ENCODE data around the gene ITPRID1. TPM values are rescaled to one million over a fixed set of nuclear protein-coding genes. Genes with fewer than 3 reads are reported as not detected.

ITPRID1 gene
- total and polyA plus RNA-seq, 12 donors, result not detected

GRCh38 chr7:31475368-31475767 is 38.5 kb upstream of the ITPRID1 start:
- ATAC-seq, result no peak
- TF ChIP-seq, protein P1, sequence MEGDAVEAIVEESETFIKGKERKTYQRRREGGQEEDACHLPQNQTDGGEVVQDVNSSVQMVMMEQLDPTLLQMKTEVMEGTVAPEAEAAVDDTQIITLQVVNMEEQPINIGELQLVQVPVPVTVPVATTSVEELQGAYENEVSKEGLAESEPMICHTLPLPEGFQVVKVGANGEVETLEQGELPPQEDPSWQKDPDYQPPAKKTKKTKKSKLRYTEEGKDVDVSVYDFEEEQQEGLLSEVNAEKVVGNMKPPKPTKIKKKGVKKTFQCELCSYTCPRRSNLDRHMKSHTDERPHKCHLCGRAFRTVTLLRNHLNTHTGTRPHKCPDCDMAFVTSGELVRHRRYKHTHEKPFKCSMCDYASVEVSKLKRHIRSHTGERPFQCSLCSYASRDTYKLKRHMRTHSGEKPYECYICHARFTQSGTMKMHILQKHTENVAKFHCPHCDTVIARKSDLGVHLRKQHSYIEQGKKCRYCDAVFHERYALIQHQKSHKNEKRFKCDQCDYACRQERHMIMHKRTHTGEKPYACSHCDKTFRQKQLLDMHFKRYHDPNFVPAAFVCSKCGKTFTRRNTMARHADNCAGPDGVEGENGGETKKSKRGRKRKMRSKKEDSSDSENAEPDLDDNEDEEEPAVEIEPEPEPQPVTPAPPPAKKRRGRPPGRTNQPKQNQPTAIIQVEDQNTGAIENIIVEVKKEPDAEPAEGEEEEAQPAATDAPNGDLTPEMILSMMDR (IDR thresholded peaks at IDR 0.05), result no peak
- no peaks in the 10 kb centered on the region for H3K36me3 ChIP-seq
- no peaks in the 10 kb centered on the region for H3K4me1 ChIP-seq
- WGBS, 2 donors, result 80 to 84% methylated on average over 1 of the region's 1 CpG
- no peak for DNase-seq
- no peak overlapping the region for H3K4me3 ChIP-seq
- peaks cover 0 to 24% (median 4%) of the 10 kb centered on the region in 7 donors for H3K27me3 ChIP-seq
- no peak overlapping the region for H3K27ac ChIP-seq
- H3K9me3 ChIP-seq, result no peaks in the 10 kb centered on the region
- intact Hi-C loops (cut with DNase I), result loop anchor here in 1 of 10 donors (10.0 kb wide), 1 partner anchor 281 kb away; no protein-coding TSS in a partner anchor

DNA sequence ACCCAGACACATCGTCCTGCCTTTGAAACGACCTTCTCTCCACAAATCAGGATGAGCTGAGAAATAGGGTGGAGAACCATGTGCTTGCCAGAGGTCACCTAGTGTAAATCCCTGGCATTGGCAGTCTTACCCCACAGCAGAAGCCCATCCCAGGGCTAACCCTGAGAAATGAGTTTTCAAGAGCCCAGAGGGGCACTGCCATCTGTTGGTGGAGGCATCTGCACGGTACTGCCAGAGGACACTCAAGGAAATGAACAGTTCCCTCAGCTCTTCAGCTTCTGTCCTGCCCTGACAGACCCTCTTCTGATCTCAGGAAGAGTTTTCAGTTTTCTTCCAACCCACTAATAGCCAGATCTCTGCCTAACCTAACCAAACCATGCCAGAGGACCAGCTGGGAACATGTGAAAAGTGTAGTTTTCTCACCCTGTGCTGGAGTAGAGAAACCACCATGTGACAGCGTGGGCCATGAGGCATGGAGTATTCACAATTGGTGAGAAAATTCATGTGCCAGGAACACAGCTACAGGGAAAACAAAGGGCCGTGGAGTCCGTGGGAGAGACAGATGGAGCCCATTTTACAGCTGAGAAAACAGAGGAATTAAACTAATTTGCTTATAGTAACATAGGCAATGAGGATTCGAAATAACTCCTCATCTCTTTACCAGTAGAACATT is 37.7 kb upstream of the ITPRID1 start:
- H3K9me3 ChIP-seq, result no peaks in the 10 kb centered on the region
- no peak overlapping the region for H3K27ac ChIP-seq
- DNase-seq (no peak), ATAC-seq (no peak)
- WGBS, 2 donors, result 74 to 81% methylated on average over 7 of the region's 7 CpGs
- TF ChIP-seq, protein P1 (IDR thresholded peaks at IDR 0.05), result no peak
- H3K27me3 ChIP-seq, result peaks cover 0 to 27% (median 4%) of the 10 kb centered on the region in 7 donors
- no peaks in the 10 kb centered on the region for H3K4me1 ChIP-seq
- intact Hi-C loops (cut with DNase I), result loop anchor here in 1 of 10 donors (10.0 kb wide), 1 partner anchor 281 kb away; no protein-coding TSS in a partner anchor
- H3K36me3 ChIP-seq, result no peaks in the 10 kb centered on the region
- H3K4me3 ChIP-seq, result no peak overlapping the region

DNA sequence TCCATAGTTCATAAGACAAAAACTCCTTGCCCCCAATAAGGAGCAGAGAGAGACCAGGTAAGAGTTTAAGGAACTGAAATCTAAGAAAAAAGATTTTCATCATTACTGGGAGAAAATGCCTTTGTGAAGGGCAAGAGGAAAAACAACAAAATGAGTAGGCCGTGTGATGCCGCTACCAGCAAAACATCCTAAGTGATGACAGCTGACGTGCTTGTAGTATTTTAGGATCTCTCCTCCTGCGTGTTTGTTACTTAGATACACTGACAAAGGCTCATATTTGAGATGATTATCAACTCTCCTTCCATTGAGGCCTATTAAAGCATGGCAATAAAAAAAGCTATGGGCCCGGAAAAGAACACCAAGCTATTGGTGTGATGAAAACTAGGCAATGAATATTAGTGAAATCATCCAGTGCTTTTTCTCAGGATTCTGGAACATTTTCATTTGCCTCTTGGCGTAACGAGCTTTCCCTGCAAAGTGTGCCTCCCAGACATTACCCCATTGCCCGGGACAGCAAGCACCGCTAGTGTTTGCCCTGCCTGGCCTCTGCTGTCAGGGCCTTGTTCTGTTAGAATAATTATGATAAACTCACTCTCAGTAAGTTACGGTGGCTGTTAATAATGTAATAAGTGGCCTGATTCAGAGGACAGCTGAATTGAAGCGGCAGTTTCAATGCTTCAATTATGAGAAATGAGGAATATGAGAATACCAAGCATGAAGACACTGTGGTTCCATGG is 36.8 kb upstream of the ITPRID1 start:
- no peaks in the 10 kb centered on the region for H3K36me3 ChIP-seq
- no peaks in the 10 kb centered on the region for H3K4me1 ChIP-seq
- WGBS, 2 donors, result 79 to 84% methylated on average over 11 of the region's 11 CpGs
- H3K27me3 ChIP-seq, result peaks cover 0 to 29% (median 4%) of the 10 kb centered on the region in 7 donors
- no peaks in the 10 kb centered on the region for H3K9me3 ChIP-seq
- TF ChIP-seq, protein P1 (IDR thresholded peaks at IDR 0.05), result no peak
- no peak for ATAC-seq
- H3K27ac ChIP-seq, result no peak overlapping the region
- intact Hi-C loops (cut with DNase I), result loop anchor here in 1 of 10 donors (10.0 kb wide), 1 partner anchor 282 kb away; no protein-coding TSS in a partner anchor
- no peak overlapping the region for H3K4me3 ChIP-seq
- DNase-seq, result no peak

DNA sequence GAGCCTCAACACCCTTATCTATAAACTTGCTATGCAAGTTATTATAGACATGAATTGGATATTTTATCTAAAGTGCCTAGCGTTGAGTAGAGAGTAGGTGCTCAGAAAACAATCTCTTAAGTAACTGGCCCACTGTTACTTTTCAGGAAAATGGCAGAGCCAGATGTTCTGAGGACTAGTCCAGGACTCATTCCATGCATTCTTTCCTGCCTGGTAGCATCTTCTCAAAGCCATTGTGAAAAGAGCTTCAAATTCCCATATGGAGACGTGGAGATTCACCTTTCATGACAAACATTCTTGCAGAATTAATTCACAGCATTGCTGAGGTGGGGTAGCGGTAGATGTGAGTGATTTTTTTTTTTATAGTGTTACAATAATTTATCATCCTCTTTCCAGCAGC is 35.9 kb upstream of the ITPRID1 start:
- TF ChIP-seq, protein P1 (IDR thresholded peaks at IDR 0.05), result no peak
- 46 to 66% methylated on average over 3 of the region's 3 CpGs for WGBS, 2 donors
- no peak for ATAC-seq

More for the DNA sequence above, 35.9 kb upstream of the ITPRID1 start:
- H3K4me3 ChIP-seq, result no peak overlapping the region
- H3K27ac ChIP-seq, result no peak overlapping the region
- H3K9me3 ChIP-seq, result no peaks in the 10 kb centered on the region
- DNase-seq, result no peak
- no peaks in the 10 kb centered on the region for H3K4me1 ChIP-seq
- no peaks in the 10 kb centered on the region for H3K36me3 ChIP-seq
- peaks cover 0 to 29% (median 8%) of the 10 kb centered on the region in 7 donors for H3K27me3 ChIP-seq
- intact Hi-C loops (cut with DNase I), result loop anchor here in 1 of 10 donors (10.0 kb wide), 1 partner anchor 283 kb away; no protein-coding TSS in a partner anchor

Measured in heart right ventricle (tissue), 16 donors.